ENCODE measurements around the gene NPB.

The NPB gene

DNA sequence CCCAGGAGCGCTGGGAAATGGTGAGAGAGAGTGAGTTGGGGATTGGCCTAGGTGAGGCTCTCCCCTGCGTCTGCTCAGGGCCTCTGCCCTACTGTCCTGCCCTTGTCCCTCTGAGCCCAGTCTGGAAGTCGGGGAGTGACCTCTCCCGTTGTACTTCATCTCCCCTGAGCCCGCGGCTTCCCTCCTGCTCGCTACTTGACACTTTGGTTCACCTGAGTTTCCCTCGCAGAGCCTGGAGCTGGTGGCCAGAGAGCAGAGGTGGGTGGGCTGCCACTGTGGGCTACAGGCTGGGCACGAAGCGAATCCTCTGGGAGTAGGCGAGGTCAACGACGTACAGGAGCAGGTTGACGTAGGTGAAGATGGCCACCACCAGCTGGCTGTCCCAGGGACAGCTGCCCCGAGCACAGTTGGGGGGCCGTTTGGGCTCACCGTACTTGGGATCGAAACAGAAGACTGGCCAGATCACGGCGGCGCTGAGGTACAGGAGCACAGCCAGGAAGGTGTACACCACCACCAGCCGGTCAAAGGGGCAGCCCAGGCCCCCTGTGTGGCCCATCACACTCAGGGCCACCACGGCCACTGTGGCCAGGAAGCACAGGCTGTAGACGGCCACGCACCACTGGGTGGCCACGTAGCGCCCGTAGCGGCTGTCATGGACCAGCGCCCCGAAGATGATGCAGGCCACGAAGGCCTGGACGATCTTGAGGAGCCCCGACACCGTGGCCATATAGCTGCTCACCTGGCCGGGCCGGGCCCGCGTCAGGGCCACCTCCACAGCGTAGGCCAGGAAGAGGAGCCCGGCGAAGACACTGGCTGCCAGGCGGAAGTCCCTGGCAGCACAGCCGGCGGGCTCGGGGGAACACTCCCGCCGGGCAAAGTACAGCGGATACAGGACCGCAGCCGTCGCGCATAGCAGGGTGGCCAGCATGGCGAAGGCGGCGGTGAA lies 38.8 kb downstream of the NPB start:
- no peak overlapping the region for H3K4me3 ChIP-seq (ENCODE audit: extremely low read depth, insufficient read depth, low read length, poor library complexity, severe bottlenecking)
- H3K27ac ChIP-seq (ENCODE audit: low read depth, low read length, severe bottlenecking), result no peak overlapping the region

DNA sequence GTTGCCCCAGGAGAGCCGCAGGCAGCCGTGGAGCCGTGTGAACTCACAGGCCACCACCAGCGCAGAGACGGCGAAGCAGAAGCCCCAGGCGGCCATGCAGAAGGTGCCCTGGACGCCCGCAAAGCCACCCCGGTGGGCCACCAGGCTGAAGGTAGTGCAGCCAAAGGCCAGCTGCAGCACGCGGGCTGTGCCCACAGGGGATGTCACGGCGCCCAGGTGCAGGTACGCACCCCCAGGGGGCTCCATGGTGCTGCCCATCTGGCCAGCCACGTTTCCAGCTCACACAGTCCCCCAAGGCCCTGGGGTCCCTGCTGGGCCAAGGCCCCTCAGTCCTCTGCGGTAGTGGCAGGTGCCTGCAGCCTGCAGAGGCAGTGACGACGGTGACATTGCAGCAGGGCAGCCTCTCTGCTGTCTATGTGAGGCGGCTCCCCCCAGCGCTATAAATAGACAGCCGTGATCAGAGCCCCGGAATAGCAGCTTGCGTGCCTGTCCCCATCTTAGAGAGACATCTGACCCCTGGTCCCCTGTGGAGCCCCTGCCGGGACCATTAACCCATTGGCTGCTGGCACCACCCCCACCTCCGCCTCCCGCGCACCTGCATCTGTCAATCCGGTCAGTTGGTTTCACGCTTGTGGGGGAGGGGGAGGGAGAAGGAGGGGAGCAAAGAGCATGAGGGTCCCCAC lies 39.6 kb downstream of the NPB start:
- Histone ChIP-seq H3K36me3 (ENCODE audit: control insufficient read depth, insufficient read depth, low read length) (no peaks in the 10 kb centered on the region), H3K9me3 (ENCODE audit: control insufficient read depth, low read length) (no peaks in the 10 kb centered on the region), H3K27ac (ENCODE audit: low read depth, low read length, severe bottlenecking) (no peak overlapping the region), H3K4me3 (ENCODE audit: extremely low read depth, insufficient read depth, low read length, poor library complexity, severe bottlenecking) (no peak overlapping the region), H3K4me1 (ENCODE audit: control insufficient read depth, insufficient read depth, low read length, poor library complexity, severe bottlenecking) (no peaks in the 10 kb centered on the region)
- WGBS, 2 experiments (ENCODE audit: insufficient coverage in 2 of 2), result 59 to 66% methylated on average over 23 to 24 of the region's 30 CpGs

More for the DNA sequence above, 38.8 kb downstream of the NPB start:
- Histone ChIP-seq H3K9me3 (ENCODE audit: control insufficient read depth, low read length) (no peaks in the 10 kb centered on the region), H3K4me1 (ENCODE audit: control insufficient read depth, insufficient read depth, low read length, poor library complexity, severe bottlenecking) (no peaks in the 10 kb centered on the region), H3K36me3 (ENCODE audit: control insufficient read depth, insufficient read depth, low read length) (peaks cover under 1% of the 10 kb centered on the region)
- 96% methylated on average over 54 to 56 of the region's 56 CpGs for WGBS, 2 experiments (ENCODE audit: insufficient coverage in 2 of 2)

DNA sequence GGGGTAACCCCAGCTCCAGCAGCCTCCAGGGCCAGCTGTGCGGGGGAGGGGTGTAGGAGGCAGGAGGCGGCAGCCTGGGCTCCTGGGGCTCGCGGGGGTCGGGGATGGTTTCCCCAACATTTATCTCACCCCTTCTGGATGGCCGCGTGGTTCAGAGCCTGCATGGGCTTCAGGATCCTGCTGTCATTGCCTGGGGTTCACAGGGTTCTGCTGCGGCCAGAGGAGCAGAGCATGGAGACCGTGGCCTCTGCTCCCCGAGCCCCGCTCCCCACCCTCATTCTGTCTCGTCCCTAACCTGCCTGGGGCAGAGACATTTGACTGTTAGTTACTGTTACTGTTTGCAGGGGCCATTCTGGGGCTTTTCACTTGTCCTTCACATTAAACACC lies 40.1 kb downstream of the NPB start:
- WGBS, 2 experiments (ENCODE audit: insufficient coverage in 2 of 2), result 59 to 62% methylated on average over 10 to 11 of the region's 12 CpGs
- Histone ChIP-seq H3K4me3 (ENCODE audit: extremely low read depth, insufficient read depth, low read length, poor library complexity, severe bottlenecking) (no peak overlapping the region), H3K9me3 (ENCODE audit: control insufficient read depth, low read length) (no peaks in the 10 kb centered on the region), H3K27ac (ENCODE audit: low read depth, low read length, severe bottlenecking) (no peak overlapping the region), H3K36me3 (ENCODE audit: control insufficient read depth, insufficient read depth, low read length) (no peaks in the 10 kb centered on the region), H3K4me1 (ENCODE audit: control insufficient read depth, insufficient read depth, low read length, poor library complexity, severe bottlenecking) (no peaks in the 10 kb centered on the region)

DNA sequence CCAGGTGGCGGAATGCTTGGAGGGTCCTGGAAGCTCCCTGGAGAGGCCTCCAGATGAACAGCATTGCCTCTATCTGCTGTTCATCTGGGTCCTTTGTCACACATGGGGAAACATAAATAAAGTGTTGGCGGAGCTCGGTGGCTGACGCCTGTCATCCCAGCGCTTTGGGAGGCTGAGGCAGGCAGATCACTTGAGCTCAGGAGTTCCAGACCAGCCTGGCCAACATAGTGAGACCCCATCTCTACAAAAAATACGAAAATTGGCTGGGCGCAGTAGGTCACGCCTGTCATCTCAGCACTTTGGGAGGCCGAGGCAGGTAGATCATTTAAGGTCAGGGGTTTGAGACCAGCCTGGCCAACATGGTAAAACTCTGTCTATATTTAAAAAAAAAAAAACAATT lies 42.8 kb downstream of the NPB start:
- 92 to 95% methylated on average over 8 of the region's 9 CpGs for WGBS, 2 experiments (ENCODE audit: insufficient coverage in 2 of 2)
- no peak overlapping the region for H3K27ac ChIP-seq (ENCODE audit: low read depth, low read length, severe bottlenecking)
- H3K36me3 ChIP-seq (ENCODE audit: control insufficient read depth, insufficient read depth, low read length), result no peaks in the 10 kb centered on the region
- no peaks in the 10 kb centered on the region for H3K4me1 ChIP-seq (ENCODE audit: control insufficient read depth, insufficient read depth, low read length, poor library complexity, severe bottlenecking)
- H3K9me3 ChIP-seq (ENCODE audit: control insufficient read depth, low read length), result no peaks in the 10 kb centered on the region
- H3K4me3 ChIP-seq (ENCODE audit: extremely low read depth, insufficient read depth, low read length, poor library complexity, severe bottlenecking), result no peak overlapping the region

DNA sequence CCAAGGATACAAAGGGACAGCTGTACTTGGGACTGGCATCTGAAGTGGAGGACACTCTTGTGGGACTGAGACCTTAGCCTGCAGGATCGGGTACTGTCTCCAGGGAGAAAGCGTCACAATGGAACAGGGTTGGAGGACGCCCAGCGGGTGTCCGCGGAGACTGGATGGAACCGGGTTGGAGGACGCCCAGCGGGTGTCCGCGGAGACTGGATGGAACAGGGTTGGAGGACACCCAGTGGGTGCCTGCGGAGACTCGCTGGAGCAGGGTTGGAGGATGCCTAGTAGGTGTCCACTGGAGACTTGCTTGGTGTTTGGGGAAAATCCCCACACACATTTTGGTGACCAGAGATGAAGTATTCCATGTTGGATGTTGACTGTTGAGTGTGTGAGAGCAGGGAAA lies 45.2 kb downstream of the NPB start, which contains the start of gene MYADML2:
MYADML2 (minus strand) TSS at position 45 of the 400 bp plus-strand sequence. CDS start 5,492 bp downstream, outside the sequence.
- H3K4me3 ChIP-seq (ENCODE audit: extremely low read depth, insufficient read depth, low read length, poor library complexity, severe bottlenecking), result no peak within 1 kb of the TSS
- no peaks in the 10 kb centered on the region for H3K4me1 ChIP-seq (ENCODE audit: control insufficient read depth, insufficient read depth, low read length, poor library complexity, severe bottlenecking)
- WGBS, 2 experiments (ENCODE audit: insufficient coverage in 2 of 2), result 91 to 100% methylated on average over 5 to 13 of the region's 13 CpGs
- H3K36me3 ChIP-seq (ENCODE audit: control insufficient read depth, insufficient read depth, low read length), result no peaks in the 10 kb centered on the region
- no peaks in the 10 kb centered on the region for H3K9me3 ChIP-seq (ENCODE audit: control insufficient read depth, low read length)
- H3K27ac ChIP-seq (ENCODE audit: low read depth, low read length, severe bottlenecking), result no peak within 1 kb of the TSS

DNA sequence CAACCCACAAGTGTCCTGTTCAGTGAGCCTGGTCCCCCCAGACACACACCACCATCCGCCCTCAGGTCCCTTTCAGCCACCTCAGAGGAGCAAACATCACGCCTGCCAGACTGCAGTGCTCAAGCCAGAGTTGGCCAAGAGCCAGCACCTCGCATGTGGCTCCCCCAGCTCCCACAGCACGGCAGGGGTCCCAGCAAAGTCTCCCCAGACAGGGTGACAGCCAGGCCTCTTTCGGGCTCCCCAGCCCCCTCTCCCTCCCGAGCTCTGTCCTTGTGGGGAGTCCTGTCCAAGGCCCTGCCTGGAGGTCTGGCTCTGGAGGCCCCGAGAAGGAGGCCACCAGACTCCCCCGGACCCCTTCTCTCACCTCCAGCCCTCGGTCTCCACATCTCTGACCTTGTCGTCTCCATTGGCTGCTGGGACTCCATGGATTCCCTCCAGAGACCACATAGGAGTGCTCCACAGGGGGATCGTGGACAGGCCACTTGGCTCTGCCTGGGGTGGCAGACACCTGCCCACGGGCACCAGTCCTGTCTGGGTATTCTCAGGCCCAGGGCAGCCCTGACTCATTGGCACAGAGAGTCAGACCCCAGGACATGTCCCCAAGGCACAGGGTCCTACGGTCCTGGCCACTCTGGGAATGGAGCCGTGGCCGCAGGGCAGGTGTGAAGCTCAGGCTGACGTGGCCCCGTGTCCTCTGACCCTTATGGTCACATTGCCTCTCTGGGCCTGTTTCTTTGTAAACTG lies 46.8 kb downstream of the NPB start:
- WGBS, 2 experiments (ENCODE audit: insufficient coverage in 2 of 2), result 86 to 88% methylated on average over 13 to 15 of the region's 17 CpGs
- Histone ChIP-seq H3K9me3 (ENCODE audit: control insufficient read depth, low read length) (no peaks in the 10 kb centered on the region), H3K4me3 (ENCODE audit: extremely low read depth, insufficient read depth, low read length, poor library complexity, severe bottlenecking) (no peak overlapping the region), H3K36me3 (ENCODE audit: control insufficient read depth, insufficient read depth, low read length) (peaks cover under 1% of the 10 kb centered on the region), H3K27ac (ENCODE audit: low read depth, low read length, severe bottlenecking) (no peak overlapping the region), H3K4me1 (ENCODE audit: control insufficient read depth, insufficient read depth, low read length, poor library complexity, severe bottlenecking) (no peaks in the 10 kb centered on the region)

DNA sequence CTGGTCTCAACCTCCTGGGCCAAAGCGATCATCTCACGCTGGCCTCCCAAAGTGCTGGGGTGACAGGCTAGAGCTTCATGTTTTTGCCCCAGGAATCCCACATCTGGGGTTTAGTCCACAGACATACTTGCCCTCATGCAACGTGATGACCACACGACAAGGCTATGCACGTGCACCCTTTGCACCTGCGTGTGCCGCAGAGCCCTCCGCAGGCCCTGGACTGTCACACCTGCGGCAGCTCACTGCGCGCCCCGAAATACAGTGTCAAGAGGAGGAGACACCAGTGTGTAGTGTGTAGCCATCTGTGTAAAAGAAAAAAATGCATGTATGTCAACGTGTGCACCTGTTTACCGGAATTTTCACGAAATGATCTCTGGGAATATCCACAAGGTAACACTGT lies 48.5 kb downstream of the NPB start:
- Histone ChIP-seq H3K4me3 (ENCODE audit: extremely low read depth, insufficient read depth, low read length, poor library complexity, severe bottlenecking) (no peak overlapping the region), H3K27ac (ENCODE audit: low read depth, low read length, severe bottlenecking) (no peak overlapping the region), H3K4me1 (ENCODE audit: control insufficient read depth, insufficient read depth, low read length, poor library complexity, severe bottlenecking) (no peaks in the 10 kb centered on the region), H3K9me3 (ENCODE audit: control insufficient read depth, low read length) (no peaks in the 10 kb centered on the region), H3K36me3 (ENCODE audit: control insufficient read depth, insufficient read depth, low read length) (peaks cover 3% of the 10 kb centered on the region)
- 88 to 89% methylated on average over 15 of the region's 15 CpGs for whole genome bisulfite sequencing, 2 experiments (ENCODE audit: insufficient coverage in 2 of 2)

DNA sequence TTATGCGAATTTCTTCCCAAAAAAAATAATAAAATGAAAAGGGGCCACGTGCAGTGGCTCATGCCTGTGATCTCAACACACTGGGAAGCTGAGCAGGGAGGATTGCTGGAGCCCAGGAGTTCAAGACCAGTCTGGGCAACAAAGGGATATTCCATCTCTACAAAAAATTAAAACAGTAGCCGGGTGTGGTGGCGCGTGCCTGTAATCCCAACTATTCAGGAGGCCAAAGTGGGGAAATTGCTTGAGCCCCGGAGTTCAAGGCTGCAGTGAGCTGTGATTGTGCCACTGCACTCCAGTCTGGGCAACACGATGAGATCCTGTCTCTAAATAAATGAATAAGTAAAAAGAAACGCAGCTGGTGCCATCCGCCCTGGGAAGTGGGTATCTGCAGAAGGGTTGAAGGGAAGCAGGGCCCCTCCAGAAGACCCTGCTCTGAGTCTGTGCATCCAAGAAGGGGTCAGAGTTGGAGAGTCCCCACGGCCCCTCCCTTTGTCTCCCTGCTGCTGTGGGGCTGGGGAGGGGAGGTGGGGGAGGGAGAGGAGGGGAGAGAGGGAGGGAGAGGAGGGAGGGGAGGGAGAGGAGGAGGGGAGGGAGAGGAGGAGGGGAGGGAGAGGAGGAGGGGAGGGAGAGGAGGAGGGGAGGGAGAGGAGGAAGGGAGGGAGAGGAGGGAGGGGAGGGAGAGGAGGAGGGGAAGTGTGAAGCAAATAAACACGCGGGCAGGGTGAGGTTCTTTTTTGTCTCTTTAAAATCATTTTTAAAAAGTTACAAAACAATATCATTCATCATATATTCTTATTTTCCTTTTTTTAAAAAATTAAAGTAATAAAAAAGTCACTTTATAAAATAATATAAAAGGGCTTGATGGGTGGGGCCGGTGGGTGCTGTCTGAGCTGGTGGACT lies 50.0 kb downstream of the NPB start:
- Histone ChIP-seq H3K9me3 (ENCODE audit: control insufficient read depth, low read length) (no peaks in the 10 kb centered on the region), H3K4me1 (ENCODE audit: control insufficient read depth, insufficient read depth, low read length, poor library complexity, severe bottlenecking) (no peaks in the 10 kb centered on the region), H3K36me3 (ENCODE audit: control insufficient read depth, insufficient read depth, low read length) (peaks cover 3% of the 10 kb centered on the region), H3K27ac (ENCODE audit: low read depth, low read length, severe bottlenecking) (no peak overlapping the region), H3K4me3 (ENCODE audit: extremely low read depth, insufficient read depth, low read length, poor library complexity, severe bottlenecking) (no peak overlapping the region)
- WGBS, 2 experiments (ENCODE audit: insufficient coverage in 2 of 2), result 73 to 82% methylated on average over 6 to 9 of the region's 13 CpGs

Measured in mesodermal cell (in vitro differentiated cells).